DND-41 (cell line): ENCODE measurements around the gene RANBP9.

ENCODE experiments used
- ATAC-seq: fragments of 200-7000 bp; cut with Tn5 transposase; 3 replicates; pipeline ENCODE4 v1.9.1; 2021; ENCODE audit warnings: low read depth; ENCODE audit not compliant: insufficient read depth
- DNase-seq: peaks from one replicate; pipeline ENCODE4 v3.0.0-alpha.2; 2020
- H2AFZ ChIP-seq: 2 replicates; pipeline ENCODE4 v1.6.0; 2012; ENCODE audit warnings: low read depth, low read length
- H3K27ac ChIP-seq: 2 replicates; pipeline ENCODE4 v1.5.1; 2012; ENCODE audit warnings: low read length, inconsistent platforms
- H3K27me3 ChIP-seq: fragments of 200-600 bp; sonication (generic); 2 replicates; pipeline ENCODE4 v1.6.0; 2012; ENCODE audit warnings: low read length, mild to moderate bottlenecking, inconsistent platforms; ENCODE audit not compliant: insufficient read depth, poor library complexity
- H3K36me3 ChIP-seq: 2 replicates; pipeline ENCODE4 v1.5.1; 2012; ENCODE audit warnings: low read length, inconsistent platforms; ENCODE audit not compliant: insufficient read depth
- H3K4me1 ChIP-seq: 2 replicates; pipeline ENCODE4 v1.5.1; 2012; ENCODE audit warnings: mild to moderate bottlenecking, low read length; ENCODE audit not compliant: insufficient read depth
- H3K4me2 ChIP-seq: 2 replicates; pipeline ENCODE4 v1.6.0; 2012; ENCODE audit warnings: mild to moderate bottlenecking, moderate library complexity, low read length, inconsistent platforms; ENCODE audit not compliant: insufficient read depth
- H3K4me3 ChIP-seq, 2 experiments: fragments of 200-600 bp in 1 of 2; shearing (Covaris generic) in 1 of 2; 2 replicates each; pipeline ENCODE4 v1.5.1; 2012 to 2016; ENCODE audit warnings: inconsistent platforms in 2 of 2, low read length in 2 of 2, mild to moderate bottlenecking in 2 of 2, low read depth in 1 of 2, moderate library complexity in 1 of 2
- H3K79me2 ChIP-seq: 2 replicates; pipeline ENCODE4 v1.6.0; 2012; ENCODE audit warnings: low read length, inconsistent platforms; ENCODE audit not compliant: insufficient read depth
- H3K9ac ChIP-seq: 2 replicates; pipeline ENCODE4 v1.6.0; 2012; ENCODE audit warnings: low read depth, mild to moderate bottlenecking, inconsistent platforms, low read length, moderate library complexity
- H3K9me3 ChIP-seq: 2 replicates; pipeline ENCODE4 v1.5.1; 2012; ENCODE audit warnings: low read length, moderate library complexity, mild to moderate bottlenecking, inconsistent platforms; ENCODE audit not compliant: insufficient read depth, severe bottlenecking
- H4K20me1 ChIP-seq: 2 replicates; pipeline ENCODE4 v1.6.0; 2012; ENCODE audit warnings: low read length; ENCODE audit not compliant: insufficient read depth
- EZH2 ChIP-seq: IDR thresholded peaks from 3 replicates; pipeline ENCODE4 v1.6.1; 2012; ENCODE audit warnings: borderline replicate concordance, low read depth, mild to moderate bottlenecking, moderate library complexity, low read length, inconsistent platforms; ENCODE audit not compliant: severe bottlenecking
- TF ChIP-seq, protein P1 (sequence below): IDR thresholded peaks from 2 replicates; pipeline ENCODE4 v1.5.1; 2012; ENCODE audit warnings: borderline replicate concordance, low read length, moderate library complexity, mild to moderate bottlenecking; ENCODE audit not compliant: poor library complexity, severe bottlenecking; ENCODE audit errors: extremely low read depth

The RANBP9 gene

DNA sequence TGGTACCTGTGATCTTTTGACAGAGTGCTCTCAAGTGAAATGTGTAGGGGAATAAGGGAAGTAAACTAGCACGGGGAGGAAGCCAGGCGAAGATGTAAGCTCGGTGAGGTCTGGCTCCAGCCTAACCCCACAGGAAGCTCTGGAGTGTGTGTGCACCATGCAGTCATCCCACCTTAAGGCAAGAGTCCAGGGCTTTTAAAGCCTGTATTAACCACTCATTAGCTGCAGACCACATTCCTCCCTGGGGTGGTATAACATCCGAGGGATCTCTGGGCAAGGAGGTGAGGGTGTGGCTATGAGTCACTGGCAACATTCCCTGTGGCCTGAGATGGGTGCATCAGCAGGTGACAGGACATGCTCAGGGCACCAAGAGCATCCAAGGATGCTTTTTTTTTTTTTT, 12.5 kb upstream of the RANBP9 start:
- Histone ChIP-seq H3K27me3 (no peaks in the 10 kb centered on the region), H3K79me2 (no peaks in the 10 kb centered on the region), H2AFZ (no peak overlapping the region), H3K27ac (no peak overlapping the region), H3K4me3 (no peak overlapping the region), H3K36me3 (no peaks in the 10 kb centered on the region), H3K4me2 (no peak overlapping the region), H3K9me3 (no peaks in the 10 kb centered on the region), H3K9ac (no peak overlapping the region), H3K4me1 (no peaks in the 10 kb centered on the region; the same call in 1 of the 2 replicates), H4K20me1 (no peaks in the 10 kb centered on the region)
- ATAC-seq, result no peak; the same call in 2 of the 3 replicates
- no peak for DNase-seq
- TF ChIP-seq, protein P1, sequence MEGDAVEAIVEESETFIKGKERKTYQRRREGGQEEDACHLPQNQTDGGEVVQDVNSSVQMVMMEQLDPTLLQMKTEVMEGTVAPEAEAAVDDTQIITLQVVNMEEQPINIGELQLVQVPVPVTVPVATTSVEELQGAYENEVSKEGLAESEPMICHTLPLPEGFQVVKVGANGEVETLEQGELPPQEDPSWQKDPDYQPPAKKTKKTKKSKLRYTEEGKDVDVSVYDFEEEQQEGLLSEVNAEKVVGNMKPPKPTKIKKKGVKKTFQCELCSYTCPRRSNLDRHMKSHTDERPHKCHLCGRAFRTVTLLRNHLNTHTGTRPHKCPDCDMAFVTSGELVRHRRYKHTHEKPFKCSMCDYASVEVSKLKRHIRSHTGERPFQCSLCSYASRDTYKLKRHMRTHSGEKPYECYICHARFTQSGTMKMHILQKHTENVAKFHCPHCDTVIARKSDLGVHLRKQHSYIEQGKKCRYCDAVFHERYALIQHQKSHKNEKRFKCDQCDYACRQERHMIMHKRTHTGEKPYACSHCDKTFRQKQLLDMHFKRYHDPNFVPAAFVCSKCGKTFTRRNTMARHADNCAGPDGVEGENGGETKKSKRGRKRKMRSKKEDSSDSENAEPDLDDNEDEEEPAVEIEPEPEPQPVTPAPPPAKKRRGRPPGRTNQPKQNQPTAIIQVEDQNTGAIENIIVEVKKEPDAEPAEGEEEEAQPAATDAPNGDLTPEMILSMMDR, result no peak
- TF ChIP-seq EZH2, result no peak

- Histone ChIP-seq H3K4me1 (peaks cover 8% of the 10 kb centered on the region), H3K9me3 (peaks cover 2% of the 10 kb centered on the region), H3K36me3 (no peaks in the 10 kb centered on the region), H3K27me3 (no peaks in the 10 kb centered on the region), H4K20me1 (no peaks in the 10 kb centered on the region), H3K27ac (no peak overlapping the region), H3K9ac (no peak overlapping the region), H2AFZ (no peak overlapping the region), H3K4me2 (no peak overlapping the region), H3K4me3 (no peak overlapping the region), H3K79me2 (no peaks in the 10 kb centered on the region)
- TF ChIP-seq, protein P1, result no peak
- TF ChIP-seq EZH2, result no peak
- ATAC-seq, result no peak
- no peak for DNase-seq
These were observed 11.2 kb upstream of the RANBP9 start for GRCh38 chr6:13722880-13723279.

DNA sequence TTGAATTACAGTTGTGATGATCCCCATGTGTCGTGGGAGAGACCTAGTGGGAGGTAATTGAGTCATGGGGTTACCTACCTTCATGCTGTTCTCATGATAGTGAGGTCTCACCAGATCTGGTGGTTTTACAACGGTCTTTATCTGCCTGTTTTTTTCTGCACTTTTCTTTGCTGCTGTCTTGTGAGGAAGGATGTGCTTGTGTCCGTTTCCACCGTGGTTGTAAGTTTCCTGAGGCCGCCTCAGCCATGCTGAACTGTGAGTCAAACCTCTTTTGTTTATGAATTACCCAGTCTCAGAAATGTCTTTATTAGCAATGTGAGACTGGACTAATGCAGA, 6.5 kb upstream of the RANBP9 start:
- no peak overlapping the region for H2AFZ ChIP-seq
- ATAC-seq (peak; percentile 64), DNase-seq (peak; percentile 31)
- TF ChIP-seq, protein P1, result no peak
- TF ChIP-seq EZH2, result no peak
- no peaks in the 10 kb centered on the region for H3K36me3 ChIP-seq
- no peak overlapping the region for H3K4me3 ChIP-seq
- no peaks in the 10 kb centered on the region for H4K20me1 ChIP-seq
- no peaks in the 10 kb centered on the region for H3K27me3 ChIP-seq
- H3K27ac ChIP-seq, result peak overlapping the region; percentile 5; the same call in 1 of the 2 replicates
- no peak overlapping the region for H3K9ac ChIP-seq
- H3K4me2 ChIP-seq, result no peak overlapping the region
- peaks cover 2% of the 10 kb centered on the region for H3K9me3 ChIP-seq
- H3K79me2 ChIP-seq, result peaks cover 3% of the 10 kb centered on the region; the same call in 1 of the 2 replicates
- H3K4me1 ChIP-seq, result peaks cover 18% of the 10 kb centered on the region

DNA sequence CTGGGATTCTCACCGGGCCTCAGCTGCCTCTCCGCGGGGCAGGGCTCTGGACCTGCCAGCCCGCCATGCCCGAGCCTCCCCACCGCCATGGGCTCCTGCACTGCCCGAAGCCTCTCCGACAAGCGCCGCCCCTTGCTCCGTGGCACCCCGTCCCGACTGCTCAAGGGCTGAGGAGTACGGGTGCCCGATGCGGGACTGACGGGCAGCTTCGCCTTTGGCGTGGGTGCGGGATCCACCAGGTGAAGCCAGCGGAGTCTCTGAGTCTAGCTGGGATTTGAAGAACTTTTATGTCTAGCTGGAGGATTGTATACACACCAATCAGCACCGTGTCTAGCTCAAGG, 5.3 kb upstream of the RANBP9 start:
- Histone ChIP-seq H3K9ac (no peak overlapping the region), H3K9me3 (peaks cover 2% of the 10 kb centered on the region), H3K4me1 (peaks cover 25% of the 10 kb centered on the region), H3K27me3 (no peaks in the 10 kb centered on the region), H2AFZ (no peak overlapping the region), H3K4me2 (no peak overlapping the region), H3K79me2 (peaks cover 13% of the 10 kb centered on the region), H3K4me3 (no peak overlapping the region), H3K27ac (no peak overlapping the region), H3K36me3 (no peaks in the 10 kb centered on the region), H4K20me1 (no peaks in the 10 kb centered on the region)
- ATAC-seq (no peak), DNase-seq (no peak)
- TF ChIP-seq, protein P1, result no peak
- TF ChIP-seq EZH2, result no peak
